ENCODE data around the gene PIP5K1C. TPM values are rescaled to one million over a fixed set of nuclear protein-coding genes. Genes with fewer than 3 reads are reported as not detected.

Gene PIP5K1C
- total RNA-seq, 1 donor from 2014 or later, result 42.0 TPM

DNA sequence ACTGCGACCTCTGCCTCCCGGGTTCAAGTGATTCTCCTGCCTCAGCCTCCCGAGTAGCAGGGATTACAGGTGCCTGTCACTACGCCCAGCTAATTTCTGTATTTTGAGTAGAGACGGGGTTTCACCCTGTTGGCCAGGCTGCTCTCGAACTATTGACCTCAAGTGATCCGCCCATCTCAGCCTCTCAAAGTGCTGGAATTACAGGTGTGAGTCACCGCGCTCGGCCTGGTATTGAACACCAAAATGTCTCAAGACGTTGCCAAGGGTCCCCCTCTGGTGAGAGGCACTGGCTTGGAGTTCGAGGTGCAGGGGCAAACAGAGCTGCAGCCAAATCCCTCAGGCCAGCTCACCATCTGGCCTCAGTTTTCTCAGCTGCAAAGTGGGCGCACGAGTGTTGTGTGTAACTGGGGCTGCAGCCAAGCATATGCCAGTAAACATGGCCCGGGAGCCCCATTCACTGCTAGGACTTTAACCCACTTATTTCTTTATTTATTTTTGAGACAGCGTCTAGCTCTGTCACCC is 15.9 kb upstream of the PIP5K1C start:
- Histone ChIP-seq H4K20me1 (ENCODE audit: insufficient read depth, low read length) (no peaks in the 10 kb centered on the region), H3K9ac (ENCODE audit: low read length) (no peak overlapping the region), H3K9me3 (ENCODE audit: insufficient read depth, low read depth, low read length) (no peaks in the 10 kb centered on the region), H3K79me2 (ENCODE audit: insufficient read depth, low read length) (no peaks in the 10 kb centered on the region), H3K27ac (ENCODE audit: low read depth, low read length) (no peak overlapping the region), H3K4me1 (ENCODE audit: insufficient read depth, low read length) (no peaks in the 10 kb centered on the region), H3K4me2 (ENCODE audit: low read length) (no peak overlapping the region), H3K36me3 (ENCODE audit: insufficient read depth, low read length) (no peaks in the 10 kb centered on the region), H2AFZ (ENCODE audit: low read depth, low read length) (no peak overlapping the region), H3K4me3 (ENCODE audit: insufficient read depth, low read depth, low read length) (no peak overlapping the region), H3K27me3 (ENCODE audit: insufficient read depth, low read length) (peaks cover 1% of the 10 kb centered on the region)
- peaks cover 4% of the 10 kb centered on the region for H3K27me3 Mint-ChIP-seq (ENCODE audit: low read depth, unreplicated experiment)
- H3K4me3 Mint-ChIP-seq (ENCODE audit: unreplicated experiment), result no peak overlapping the region
- no peaks in the 10 kb centered on the region for H3K36me3 Mint-ChIP-seq (ENCODE audit: low read depth, unreplicated experiment)
- TF ChIP-seq, protein P1, sequence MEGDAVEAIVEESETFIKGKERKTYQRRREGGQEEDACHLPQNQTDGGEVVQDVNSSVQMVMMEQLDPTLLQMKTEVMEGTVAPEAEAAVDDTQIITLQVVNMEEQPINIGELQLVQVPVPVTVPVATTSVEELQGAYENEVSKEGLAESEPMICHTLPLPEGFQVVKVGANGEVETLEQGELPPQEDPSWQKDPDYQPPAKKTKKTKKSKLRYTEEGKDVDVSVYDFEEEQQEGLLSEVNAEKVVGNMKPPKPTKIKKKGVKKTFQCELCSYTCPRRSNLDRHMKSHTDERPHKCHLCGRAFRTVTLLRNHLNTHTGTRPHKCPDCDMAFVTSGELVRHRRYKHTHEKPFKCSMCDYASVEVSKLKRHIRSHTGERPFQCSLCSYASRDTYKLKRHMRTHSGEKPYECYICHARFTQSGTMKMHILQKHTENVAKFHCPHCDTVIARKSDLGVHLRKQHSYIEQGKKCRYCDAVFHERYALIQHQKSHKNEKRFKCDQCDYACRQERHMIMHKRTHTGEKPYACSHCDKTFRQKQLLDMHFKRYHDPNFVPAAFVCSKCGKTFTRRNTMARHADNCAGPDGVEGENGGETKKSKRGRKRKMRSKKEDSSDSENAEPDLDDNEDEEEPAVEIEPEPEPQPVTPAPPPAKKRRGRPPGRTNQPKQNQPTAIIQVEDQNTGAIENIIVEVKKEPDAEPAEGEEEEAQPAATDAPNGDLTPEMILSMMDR (IDR thresholded peaks at IDR 0.05; ENCODE audit: insufficient read depth, low read depth, low read length), result no peak
- no peak for TF ChIP-seq EZH2 (IDR thresholded peaks at IDR 0.05; ENCODE audit: insufficient read depth, low read length)
- H3K9me3 Mint-ChIP-seq (ENCODE audit: unreplicated experiment), result no peaks in the 10 kb centered on the region
- DNase-seq (ENCODE audit: low read depth) (no peak), FAIRE-seq (no peak)
- no peaks in the 10 kb centered on the region for H3K4me1 Mint-ChIP-seq (ENCODE audit: low read depth, unreplicated experiment)
- H3K27ac Mint-ChIP-seq (ENCODE audit: unreplicated experiment), result no peak overlapping the region

DNA sequence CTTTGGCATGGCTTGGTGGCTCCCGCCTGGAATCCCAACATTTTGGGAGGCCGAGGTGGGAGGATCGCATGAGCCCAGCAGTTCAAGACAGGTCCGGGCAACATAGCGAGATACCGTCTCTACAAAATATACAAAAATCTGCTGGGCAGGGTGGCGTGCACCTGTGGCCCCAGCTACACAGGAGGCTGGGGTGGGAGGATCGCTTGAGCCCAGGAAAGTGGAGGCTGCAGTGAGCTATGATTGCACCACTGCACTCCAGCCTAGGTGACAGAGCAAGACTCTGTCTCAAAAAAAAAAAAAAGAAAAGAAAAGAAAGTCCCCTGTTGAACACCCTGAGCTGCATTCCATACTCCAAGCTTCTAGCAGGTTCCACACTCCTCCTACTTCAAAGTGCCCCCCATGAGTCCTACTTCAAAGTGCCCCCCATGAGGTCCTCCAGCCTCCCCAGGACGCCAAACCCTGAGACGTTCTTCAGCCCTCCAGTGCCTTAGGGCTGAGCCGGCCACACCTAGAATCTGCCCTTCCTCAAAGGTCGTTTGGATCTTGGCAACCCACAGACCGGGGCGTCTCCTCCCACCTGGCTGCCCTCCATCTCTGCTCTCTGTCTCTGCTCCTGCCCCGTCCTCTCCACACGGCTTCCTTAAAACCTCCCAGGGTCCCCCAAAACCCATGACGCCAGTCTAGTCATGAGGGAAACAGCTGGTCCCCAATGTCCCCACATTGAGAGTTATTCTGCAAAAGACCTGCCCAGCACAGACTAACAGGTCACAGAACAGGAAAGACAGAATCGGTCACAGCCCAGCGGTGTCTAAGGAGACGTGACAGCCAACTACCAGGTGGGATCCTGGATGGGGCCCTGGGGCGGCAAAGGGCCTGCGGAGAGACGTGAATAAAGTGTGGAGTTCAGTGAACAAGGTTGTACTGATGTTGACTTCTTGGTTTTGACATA is 12.7 kb upstream of the PIP5K1C start:
- no peak overlapping the region for H3K9ac ChIP-seq (ENCODE audit: low read length)
- H3K4me2 ChIP-seq (ENCODE audit: low read length), result no peak overlapping the region
- Mint-ChIP-seq H3K27ac (ENCODE audit: unreplicated experiment) (peak overlapping the region; percentile 26), H3K27me3 (ENCODE audit: low read depth, unreplicated experiment) (peaks cover 11% of the 10 kb centered on the region), H3K4me1 (ENCODE audit: low read depth, unreplicated experiment) (no peaks in the 10 kb centered on the region), H3K9me3 (ENCODE audit: unreplicated experiment) (no peaks in the 10 kb centered on the region), H3K4me3 (ENCODE audit: unreplicated experiment) (no peak overlapping the region), H3K36me3 (ENCODE audit: low read depth, unreplicated experiment) (no peaks in the 10 kb centered on the region)
- FAIRE-seq (no peak), DNase-seq (ENCODE audit: low read depth) (no peak)
- no peaks in the 10 kb centered on the region for H3K79me2 ChIP-seq (ENCODE audit: insufficient read depth, low read length)
- no peak overlapping the region for H3K27ac ChIP-seq (ENCODE audit: low read depth, low read length)
- TF ChIP-seq, protein P1 (IDR thresholded peaks at IDR 0.05; ENCODE audit: insufficient read depth, low read depth, low read length), result no peak
- no peak for TF ChIP-seq EZH2 (IDR thresholded peaks at IDR 0.05; ENCODE audit: insufficient read depth, low read length)
- H3K27me3 ChIP-seq (ENCODE audit: insufficient read depth, low read length), result peaks cover 4% of the 10 kb centered on the region
- H2AFZ ChIP-seq (ENCODE audit: low read depth, low read length), result no peak overlapping the region
- H3K4me1 ChIP-seq (ENCODE audit: insufficient read depth, low read length), result peaks cover 10% of the 10 kb centered on the region
- no peaks in the 10 kb centered on the region for H3K36me3 ChIP-seq (ENCODE audit: insufficient read depth, low read length)
- H4K20me1 ChIP-seq (ENCODE audit: insufficient read depth, low read length), result no peaks in the 10 kb centered on the region
- no peaks in the 10 kb centered on the region for H3K9me3 ChIP-seq (ENCODE audit: insufficient read depth, low read depth, low read length)
- no peak overlapping the region for H3K4me3 ChIP-seq (ENCODE audit: insufficient read depth, low read depth, low read length)

All from astrocyte (in vitro differentiated cells and primary cell).